Gastroesophageal sphincter (tissue), 3 donors: ENCODE results near the gene RPLP2.

Source experiments
- EP300 ChIP-seq: sonication (generic); formaldehyde crosslinking; IDR thresholded peaks from one replicate; pipeline ENCODE4 v1.6.1; 2017; ENCODE audit warnings: antibody characterized with exemption, mild to moderate bottlenecking
- POLR2A ChIP-seq, 2 donors: fragments of 450-650 bp; IDR thresholded peaks; one replicate each; pipeline ENCODE4 v1.6.1; 2017; ENCODE audit warnings: antibody characterized with exemption in 2 of 2, mild to moderate bottlenecking in 2 of 2, moderate library complexity in 1 of 2
- POLR2AphosphoS5 ChIP-seq: sonication (generic); formaldehyde crosslinking; IDR thresholded peaks from one replicate; pipeline ENCODE4 v1.6.1; 2017; ENCODE audit warnings: antibody characterized with exemption
- TF ChIP-seq, protein P1 (sequence below), 4 experiments: fragments of 200-600 bp in 2 of 4; fragments of 450-650 bp in 2 of 4; sonication (generic) in 1 of 4; IDR thresholded peaks; one replicate each; pipeline ENCODE4 v1.5.1; 2017 to 2019; ENCODE audit warnings: antibody characterized with exemption in 4 of 4, mild to moderate bottlenecking in 2 of 4, moderate library complexity in 2 of 4

DNA sequence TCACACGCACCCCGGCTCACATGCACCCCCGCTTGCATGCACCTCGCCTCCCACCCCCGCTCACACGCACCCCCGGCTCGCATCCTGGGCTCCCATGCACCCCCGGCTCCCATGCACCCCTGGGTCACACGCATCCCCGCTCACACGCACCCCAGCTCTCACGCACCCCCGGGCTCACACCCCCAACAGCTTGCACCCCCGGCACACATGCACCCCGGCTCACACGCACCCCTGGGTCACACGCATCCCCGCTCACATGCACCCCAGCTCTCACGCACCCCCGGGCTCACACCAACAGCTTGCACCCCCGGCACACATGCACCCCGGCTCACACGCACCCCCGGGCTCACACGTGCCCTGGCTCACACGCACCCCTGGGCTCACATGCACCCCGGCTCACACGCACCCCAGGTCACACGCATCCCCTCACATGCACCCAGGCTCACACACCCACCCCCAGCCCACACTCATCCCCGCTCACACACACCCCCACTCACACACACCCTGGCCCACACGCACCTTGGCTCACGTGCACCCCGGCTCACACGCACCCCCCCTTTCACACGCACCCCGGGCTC is 49.1 kb downstream of the RPLP2 start:
- TF ChIP-seq, protein P1, sequence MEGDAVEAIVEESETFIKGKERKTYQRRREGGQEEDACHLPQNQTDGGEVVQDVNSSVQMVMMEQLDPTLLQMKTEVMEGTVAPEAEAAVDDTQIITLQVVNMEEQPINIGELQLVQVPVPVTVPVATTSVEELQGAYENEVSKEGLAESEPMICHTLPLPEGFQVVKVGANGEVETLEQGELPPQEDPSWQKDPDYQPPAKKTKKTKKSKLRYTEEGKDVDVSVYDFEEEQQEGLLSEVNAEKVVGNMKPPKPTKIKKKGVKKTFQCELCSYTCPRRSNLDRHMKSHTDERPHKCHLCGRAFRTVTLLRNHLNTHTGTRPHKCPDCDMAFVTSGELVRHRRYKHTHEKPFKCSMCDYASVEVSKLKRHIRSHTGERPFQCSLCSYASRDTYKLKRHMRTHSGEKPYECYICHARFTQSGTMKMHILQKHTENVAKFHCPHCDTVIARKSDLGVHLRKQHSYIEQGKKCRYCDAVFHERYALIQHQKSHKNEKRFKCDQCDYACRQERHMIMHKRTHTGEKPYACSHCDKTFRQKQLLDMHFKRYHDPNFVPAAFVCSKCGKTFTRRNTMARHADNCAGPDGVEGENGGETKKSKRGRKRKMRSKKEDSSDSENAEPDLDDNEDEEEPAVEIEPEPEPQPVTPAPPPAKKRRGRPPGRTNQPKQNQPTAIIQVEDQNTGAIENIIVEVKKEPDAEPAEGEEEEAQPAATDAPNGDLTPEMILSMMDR (IDR thresholded peaks at IDR 0.05), result no peak
- no peak for TF ChIP-seq POLR2AphosphoS5
- TF ChIP-seq EP300, result no peak
- TF ChIP-seq POLR2A (IDR thresholded peaks at IDR 0.05), result no peak
